ENCODE data around the gene CACNA1D.
"Not testable (repeated sequence)": the region's sequence is repeated elsewhere in the genome, so short reads cannot be mapped to it uniquely, and the experiment has no call there.

CACNA1D gene

DNA sequence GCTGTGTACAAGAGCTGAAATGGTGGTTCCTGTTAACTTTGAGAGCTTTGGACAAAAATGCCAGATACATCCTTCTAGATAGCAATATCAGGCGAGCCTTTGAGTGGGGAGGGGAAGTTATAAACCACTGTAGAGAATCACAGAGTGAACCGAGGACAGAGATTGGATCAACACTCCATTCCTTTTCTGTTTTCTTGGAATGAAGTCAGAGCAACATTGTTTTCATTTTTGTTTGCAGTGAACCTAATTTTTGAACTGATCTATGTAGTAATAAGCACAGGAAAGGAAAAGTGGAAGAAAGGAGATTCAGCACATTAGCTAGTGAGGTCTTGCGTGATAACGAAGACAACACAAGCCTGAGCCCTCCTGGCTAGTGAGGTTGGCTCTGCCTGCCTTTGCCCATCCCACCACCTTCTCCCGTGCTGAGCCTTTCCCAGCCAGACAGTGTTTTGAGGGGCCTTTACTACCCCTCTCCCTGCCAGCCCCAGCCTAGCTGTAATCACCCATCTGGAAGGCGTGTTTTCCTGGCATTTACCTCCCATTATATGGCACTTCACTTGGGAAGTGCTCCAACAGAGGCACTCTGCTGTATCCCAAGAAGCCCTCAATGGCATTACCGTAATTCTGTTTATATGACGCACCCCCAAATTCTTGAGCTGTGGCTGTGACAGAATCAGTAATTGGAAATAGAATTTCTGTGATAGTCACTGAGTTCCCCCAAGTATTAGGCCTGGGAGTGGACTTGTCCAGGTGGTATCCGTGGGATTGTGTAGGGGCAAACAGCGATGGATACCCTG lies 129.8 kb downstream of the CACNA1D start:
- DNase-seq (ENCODE audit: insufficient read length): no peak
- TF ChIP-seq TAF1 (IDR thresholded peaks at IDR 0.05; ENCODE audit: borderline replicate concordance, low read depth, low read length) (no peak), POLR2AphosphoS5 (IDR thresholded peaks at IDR 0.05; ENCODE audit: low read depth, low read length) (no peak), POLR2A (IDR thresholded peaks at IDR 0.05; ENCODE audit: low read depth, low read length) (no peak)
- no peak for FAIRE-seq

DNA sequence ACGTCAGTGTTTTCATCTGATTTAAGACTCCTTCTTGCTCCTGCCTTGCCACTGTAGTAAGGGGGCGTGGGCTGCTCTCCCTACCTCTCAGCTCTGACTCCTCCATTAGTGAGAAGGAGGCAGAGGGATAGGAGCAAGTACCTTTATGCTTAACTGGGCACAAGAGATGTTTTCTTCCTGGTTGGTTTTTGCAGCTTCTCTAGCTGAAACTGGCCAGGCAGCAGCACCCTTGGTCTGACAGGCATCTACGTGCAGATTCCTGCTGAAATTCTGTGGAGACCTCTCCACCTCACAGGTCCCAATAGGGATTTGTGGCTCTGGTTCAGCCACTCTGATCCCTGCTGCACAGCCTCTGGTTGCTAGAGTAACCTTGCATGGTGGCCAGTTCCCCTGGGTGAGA lies 132.5 kb downstream of the CACNA1D start:
- no peak for DNase-seq (ENCODE audit: insufficient read length)
- TF ChIP-seq TAF1 (IDR thresholded peaks at IDR 0.05; ENCODE audit: borderline replicate concordance, low read depth, low read length) (no peak), POLR2AphosphoS5 (IDR thresholded peaks at IDR 0.05; ENCODE audit: low read depth, low read length) (no peak), POLR2A (IDR thresholded peaks at IDR 0.05; ENCODE audit: low read depth, low read length) (no peak)
- no peak for FAIRE-seq

DNA sequence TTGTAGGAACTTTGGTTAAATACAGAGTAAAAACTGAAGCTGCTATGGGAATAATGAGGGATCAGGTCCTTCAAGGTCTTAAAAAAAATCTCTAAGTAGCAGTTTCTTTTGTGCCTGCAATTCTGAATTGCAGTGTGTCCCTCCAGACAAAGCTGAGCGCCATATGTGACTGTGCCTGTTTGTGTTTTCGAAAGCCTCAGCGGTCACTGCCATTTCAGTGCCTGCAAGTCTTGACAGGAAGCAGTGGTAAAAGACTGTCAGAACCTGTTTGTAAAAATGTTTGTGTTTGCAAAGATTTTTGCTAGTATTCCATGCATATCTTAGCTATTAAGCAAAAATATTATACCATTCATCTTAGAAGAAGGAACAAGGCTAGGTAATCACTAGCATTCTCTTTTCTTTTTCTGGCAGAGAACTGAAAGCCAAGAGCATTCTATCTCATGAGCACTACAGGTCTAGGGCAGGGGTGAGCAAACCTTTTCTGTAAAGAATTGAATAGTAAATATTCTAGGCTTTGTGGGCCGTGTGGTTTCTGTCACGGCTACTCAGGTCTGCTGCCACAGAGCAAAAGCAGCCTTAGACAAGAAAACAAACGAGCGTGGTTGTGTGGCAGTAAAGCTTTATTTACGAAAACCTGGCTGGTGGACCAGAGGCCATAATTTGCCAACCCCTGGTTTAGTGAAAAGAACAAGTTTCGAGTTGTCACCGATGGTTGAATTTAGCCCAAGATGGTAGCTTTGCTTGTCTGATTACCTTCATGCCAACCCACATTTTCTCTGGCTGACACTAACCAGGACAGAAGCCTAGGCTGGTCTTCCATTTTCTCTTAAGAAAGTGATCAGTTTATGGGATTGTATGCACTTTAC lies 134.4 kb downstream of the CACNA1D start:
- no peak for DNase-seq (ENCODE audit: insufficient read length)
- TF ChIP-seq TAF1 (IDR thresholded peaks at IDR 0.05; ENCODE audit: borderline replicate concordance, low read depth, low read length) (no peak), POLR2A (IDR thresholded peaks at IDR 0.05; ENCODE audit: low read depth, low read length) (no peak), POLR2AphosphoS5 (IDR thresholded peaks at IDR 0.05; ENCODE audit: low read depth, low read length) (no peak)
- FAIRE-seq: no peak

DNA sequence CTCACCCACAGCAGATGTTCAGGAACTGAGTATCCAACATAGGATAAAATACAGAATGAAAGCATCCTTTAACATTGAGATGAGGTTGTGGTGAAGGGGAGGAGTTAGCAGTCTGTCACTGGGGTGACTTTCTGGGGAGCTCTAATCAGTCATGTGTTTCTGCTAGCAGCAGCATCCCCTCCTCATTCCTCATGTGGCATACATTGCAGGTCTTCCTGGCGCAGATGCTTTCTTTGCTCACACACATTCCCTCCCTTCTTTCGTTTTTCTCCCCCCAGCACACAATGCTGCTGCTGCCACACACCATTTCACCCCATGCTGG lies 135.0 kb downstream of the CACNA1D start:
- no peak for TF ChIP-seq POLR2A (IDR thresholded peaks at IDR 0.05; ENCODE audit: low read depth, low read length)
- TF ChIP-seq TAF1 (IDR thresholded peaks at IDR 0.05; ENCODE audit: borderline replicate concordance, low read depth, low read length): no peak
- no peak for TF ChIP-seq POLR2AphosphoS5 (IDR thresholded peaks at IDR 0.05; ENCODE audit: low read depth, low read length)
- FAIRE-seq: no peak

DNA sequence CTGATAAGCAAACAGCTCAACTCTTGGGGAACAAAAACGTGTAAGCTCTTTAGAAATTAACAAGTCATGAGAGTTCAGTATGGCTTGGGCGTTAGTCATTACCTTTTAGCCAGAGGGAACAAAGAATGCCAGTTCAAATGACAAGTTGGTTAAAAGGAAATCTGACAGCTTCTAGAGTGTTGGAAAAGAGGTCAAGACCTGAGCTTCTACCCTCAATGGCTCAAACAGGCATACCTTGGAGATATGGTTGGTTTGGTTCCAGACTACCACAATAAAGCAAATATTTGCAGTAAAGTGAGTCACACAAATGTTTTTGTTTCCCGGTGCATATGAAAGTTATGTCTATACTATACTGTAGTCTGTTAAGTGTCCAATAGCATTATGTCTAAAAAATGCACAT lies 136.1 kb downstream of the CACNA1D start:
- DNase-seq (ENCODE audit: insufficient read length) (no peak), FAIRE-seq (no peak)
- TF ChIP-seq POLR2A (IDR thresholded peaks at IDR 0.05; ENCODE audit: low read depth, low read length): no peak
- TF ChIP-seq POLR2AphosphoS5 (IDR thresholded peaks at IDR 0.05; ENCODE audit: low read depth, low read length): no peak
- no peak for TF ChIP-seq TAF1 (IDR thresholded peaks at IDR 0.05; ENCODE audit: borderline replicate concordance, low read depth, low read length)

More for the DNA sequence above, 135.0 kb downstream of the CACNA1D start:
- DNase-seq (ENCODE audit: insufficient read length): no peak

DNA sequence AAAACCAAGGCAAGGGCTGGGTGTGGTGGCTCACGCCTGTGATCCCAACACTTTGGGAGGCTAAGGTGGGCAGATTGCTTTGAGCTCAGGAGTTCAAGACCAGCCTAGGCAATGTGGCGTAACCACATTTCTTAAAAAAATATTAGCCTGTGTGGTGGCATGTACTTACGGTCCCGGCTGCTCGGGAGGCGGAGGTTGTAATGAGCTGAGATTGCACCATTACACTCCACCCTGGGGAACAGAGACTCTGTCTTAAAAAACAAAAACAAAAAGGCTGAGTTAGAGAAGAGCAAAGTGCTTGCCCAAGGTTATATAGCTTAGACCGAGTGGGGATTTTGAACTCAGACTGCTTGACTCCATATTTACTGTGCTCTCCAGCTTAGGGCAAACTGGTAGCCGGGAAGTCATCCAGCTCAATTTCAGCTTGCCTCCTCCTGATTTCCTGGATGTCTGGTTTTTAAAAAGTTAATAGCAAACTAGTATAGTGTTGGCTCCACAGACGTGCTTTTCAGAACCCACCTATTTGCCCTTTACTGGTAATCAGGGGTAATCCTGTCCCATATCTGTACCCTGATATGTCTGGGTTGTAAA lies 138.9 kb downstream of the CACNA1D start:
- FAIRE-seq: no peak
- TF ChIP-seq POLR2A (IDR thresholded peaks at IDR 0.05; ENCODE audit: low read depth, low read length) (no peak), TAF1 (IDR thresholded peaks at IDR 0.05; ENCODE audit: borderline replicate concordance, low read depth, low read length) (no peak), POLR2AphosphoS5 (IDR thresholded peaks at IDR 0.05; ENCODE audit: low read depth, low read length) (no peak)
- no peak for DNase-seq (ENCODE audit: insufficient read length)

DNA sequence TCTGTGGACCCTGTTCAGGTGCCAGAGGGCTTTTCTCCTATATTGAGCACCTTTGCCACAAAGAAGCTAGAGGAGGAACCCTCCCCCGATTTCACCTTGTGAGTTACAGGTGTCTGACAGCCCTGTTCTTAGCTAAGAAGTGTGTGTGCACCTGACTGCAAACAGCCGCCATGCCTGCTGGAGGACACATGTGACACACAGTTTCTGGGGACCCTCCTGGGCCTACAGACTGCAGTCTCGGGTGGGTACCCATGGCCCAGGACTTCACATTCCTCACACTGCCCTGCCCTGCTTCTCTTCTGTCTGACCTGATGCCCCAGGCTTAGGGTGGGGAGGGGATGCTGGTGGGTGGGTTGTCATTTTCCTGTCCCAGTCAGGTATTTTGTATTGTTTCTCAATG lies 140.6 kb downstream of the CACNA1D start:
- DNase-seq (ENCODE audit: insufficient read length) (no peak), FAIRE-seq (no peak)
- TF ChIP-seq POLR2A (IDR thresholded peaks at IDR 0.05; ENCODE audit: low read depth, low read length): no peak
- TF ChIP-seq TAF1 (IDR thresholded peaks at IDR 0.05; ENCODE audit: borderline replicate concordance, low read depth, low read length): no peak
- no peak for TF ChIP-seq POLR2AphosphoS5 (IDR thresholded peaks at IDR 0.05; ENCODE audit: low read depth, low read length)

DNA sequence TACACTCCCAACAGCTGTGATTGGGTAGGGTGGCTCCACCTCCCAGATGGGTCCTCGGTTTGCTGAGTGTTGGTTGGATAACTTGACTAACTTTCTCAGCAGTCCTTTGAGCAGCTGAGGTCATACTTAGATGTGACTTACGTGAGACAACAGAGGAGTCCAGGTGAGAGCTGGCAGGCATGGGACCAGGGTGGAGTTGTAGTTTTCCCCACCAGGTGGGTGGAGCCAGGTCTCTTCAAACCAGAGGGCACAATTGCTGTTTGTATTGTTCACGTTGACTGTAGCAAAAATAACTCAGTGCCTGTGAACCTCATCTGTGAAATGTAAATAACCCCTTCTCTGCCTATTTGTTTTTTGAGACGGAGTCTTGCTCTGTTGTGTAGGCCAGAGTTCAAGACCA lies 144.4 kb downstream of the CACNA1D start:
- DNase-seq (ENCODE audit: insufficient read length): not testable (repeated sequence)
- peak; percentile 5 for FAIRE-seq

DNA sequence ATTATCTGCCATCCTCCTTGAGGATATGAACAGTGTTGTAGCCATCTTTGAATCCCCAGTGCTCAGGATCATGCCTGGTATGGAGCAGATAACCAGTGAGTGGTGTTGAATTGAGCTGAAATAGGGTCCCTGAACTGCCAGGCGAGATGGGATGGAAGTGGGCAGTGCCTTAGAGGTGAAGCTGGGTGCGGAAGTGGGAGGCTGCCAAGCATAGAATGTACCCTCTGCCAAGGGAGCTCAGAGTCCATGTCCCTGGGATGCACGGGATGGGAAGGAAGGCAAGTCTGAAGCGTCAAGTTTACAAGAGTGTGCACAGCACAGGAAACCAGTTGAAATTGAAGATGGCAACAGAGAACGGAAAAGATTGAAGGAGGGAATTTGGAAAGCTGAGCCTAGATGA lies 147.0 kb downstream of the CACNA1D start:
- FAIRE-seq (no peak), DNase-seq (ENCODE audit: insufficient read length) (no peak)
- TF ChIP-seq POLR2AphosphoS5 (IDR thresholded peaks at IDR 0.05; ENCODE audit: low read depth, low read length): no peak
- TF ChIP-seq POLR2A (IDR thresholded peaks at IDR 0.05; ENCODE audit: low read depth, low read length): no peak
- no peak for TF ChIP-seq TAF1 (IDR thresholded peaks at IDR 0.05; ENCODE audit: borderline replicate concordance, low read depth, low read length)

DNA sequence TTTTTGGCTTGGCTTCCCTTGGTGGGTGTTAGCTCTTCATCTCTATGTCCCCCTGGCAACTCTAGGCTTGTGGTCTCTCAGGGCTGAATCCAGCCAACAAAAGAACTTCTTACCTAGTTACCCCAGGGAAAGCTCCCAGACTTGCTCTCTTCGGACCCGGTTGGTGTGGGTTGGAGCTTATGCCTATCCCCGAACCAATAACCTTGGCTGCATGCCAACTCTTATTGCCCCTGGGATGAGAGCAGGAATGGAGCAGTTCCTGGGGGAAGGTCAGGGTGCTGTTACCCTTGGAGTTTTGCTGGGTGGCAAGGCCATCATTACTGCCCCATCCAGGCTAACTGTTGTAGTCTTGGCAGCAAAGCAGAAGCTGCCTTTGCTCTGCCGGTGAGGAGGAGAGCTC lies 147.8 kb downstream of the CACNA1D start:
- DNase-seq (ENCODE audit: insufficient read length) (no peak), FAIRE-seq (no peak)

DNA sequence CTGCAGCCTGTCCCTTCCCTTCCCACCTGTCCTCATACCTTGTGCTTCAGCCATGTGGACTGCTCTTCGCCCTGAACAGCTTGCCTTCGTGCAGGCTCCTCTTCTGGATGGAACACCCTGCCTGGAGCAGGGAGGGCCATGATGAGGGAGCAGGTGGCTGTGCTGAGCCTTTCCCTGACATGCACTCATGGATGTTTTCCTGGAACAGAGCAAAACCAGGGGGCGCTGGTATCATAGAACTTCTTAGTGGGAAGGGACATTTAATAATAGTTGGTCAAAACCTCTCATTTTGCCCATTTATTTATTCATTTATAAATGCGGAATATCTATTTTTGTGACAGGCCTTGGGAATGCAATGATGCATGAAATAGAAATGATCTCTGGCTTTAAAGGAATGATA lies 149.3 kb downstream of the CACNA1D start:
- no peak for TF ChIP-seq POLR2AphosphoS5 (IDR thresholded peaks at IDR 0.05; ENCODE audit: low read depth, low read length)
- no peak for TF ChIP-seq TAF1 (IDR thresholded peaks at IDR 0.05; ENCODE audit: borderline replicate concordance, low read depth, low read length)
- no peak for TF ChIP-seq POLR2A (IDR thresholded peaks at IDR 0.05; ENCODE audit: low read depth, low read length)
- no peak for DNase-seq (ENCODE audit: insufficient read length)
- no peak for FAIRE-seq

More for the DNA sequence above, 147.8 kb downstream of the CACNA1D start:
- TF ChIP-seq POLR2A (IDR thresholded peaks at IDR 0.05; ENCODE audit: low read depth, low read length): no peak
- TF ChIP-seq POLR2AphosphoS5 (IDR thresholded peaks at IDR 0.05; ENCODE audit: low read depth, low read length): no peak
- no peak for TF ChIP-seq TAF1 (IDR thresholded peaks at IDR 0.05; ENCODE audit: borderline replicate concordance, low read depth, low read length)

Measured in GM12892 (cell line).